GM19468 (cell line): ENCODE measurements around the gene IL10.

Experiments
- ATAC-seq: cut with Tn5 transposase; IDR thresholded peaks from one replicate; pipeline ENCODE4 v1.9.1; 2021; ENCODE audit warnings: mild to moderate bottlenecking, moderate library complexity, moderate number of reproducible peaks; ENCODE audit not compliant: unreplicated experiment; ENCODE audit errors: extremely low read depth

Gene IL10

DNA sequence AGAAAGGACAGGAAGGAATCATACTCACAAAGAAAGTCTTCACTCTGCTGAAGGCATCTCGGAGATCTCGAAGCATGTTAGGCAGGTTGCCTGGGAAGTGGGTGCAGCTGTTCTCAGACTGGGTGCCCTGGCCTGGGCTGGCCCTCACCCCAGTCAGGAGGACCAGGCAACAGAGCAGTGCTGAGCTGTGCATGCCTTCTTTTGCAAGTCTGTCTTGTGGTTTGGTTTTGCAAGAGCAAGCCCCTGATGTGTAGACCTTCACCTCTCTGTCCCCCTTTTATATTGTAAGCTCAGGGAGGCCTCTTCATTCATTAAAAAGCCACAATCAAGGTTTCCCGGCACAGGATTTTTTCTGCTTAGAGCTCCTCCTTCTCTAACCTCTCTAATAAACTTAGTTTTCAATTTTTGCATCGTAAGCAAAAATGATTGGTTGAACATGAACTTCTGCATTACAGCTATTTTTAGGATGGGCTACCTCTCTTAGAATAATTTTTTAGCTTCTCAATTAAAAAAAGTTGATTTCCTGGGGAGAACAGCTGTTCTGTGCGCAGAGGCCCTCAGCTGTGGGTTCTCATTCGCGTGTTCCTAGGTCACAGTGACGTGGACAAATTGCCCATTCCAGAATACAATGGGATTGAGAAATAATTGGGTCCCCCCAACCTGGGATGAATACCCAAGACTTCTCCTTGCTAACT is at the start of gene IL10:
Gene IL10, minus strand, starts transcription at position 252 of the 695 bp plus-strand sequence. Its CDS starts 59 bp downstream, at position 193.
- ATAC-seq, result no peak

DNA sequence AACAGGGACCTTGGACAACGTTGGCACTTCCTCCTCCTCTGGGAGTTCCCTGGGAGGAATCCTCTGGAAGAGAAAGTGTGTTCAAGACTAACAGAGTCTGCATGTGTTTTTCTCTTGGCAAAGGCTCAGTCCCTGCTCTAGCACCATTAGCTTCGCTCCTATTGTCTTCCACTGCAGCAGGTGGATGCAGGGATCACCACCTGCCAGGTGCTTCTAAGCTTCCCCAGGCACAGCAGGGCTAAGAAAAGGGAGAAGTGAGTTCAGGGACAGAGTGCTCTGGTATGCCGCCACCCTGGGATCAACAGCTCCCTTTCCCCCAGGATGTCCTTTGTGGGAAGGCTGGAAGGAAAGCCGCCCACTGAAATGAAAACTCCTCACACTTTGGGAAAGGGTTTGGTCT is 49.2 kb upstream of the IL10 start:
- no peak for ATAC-seq

DNA sequence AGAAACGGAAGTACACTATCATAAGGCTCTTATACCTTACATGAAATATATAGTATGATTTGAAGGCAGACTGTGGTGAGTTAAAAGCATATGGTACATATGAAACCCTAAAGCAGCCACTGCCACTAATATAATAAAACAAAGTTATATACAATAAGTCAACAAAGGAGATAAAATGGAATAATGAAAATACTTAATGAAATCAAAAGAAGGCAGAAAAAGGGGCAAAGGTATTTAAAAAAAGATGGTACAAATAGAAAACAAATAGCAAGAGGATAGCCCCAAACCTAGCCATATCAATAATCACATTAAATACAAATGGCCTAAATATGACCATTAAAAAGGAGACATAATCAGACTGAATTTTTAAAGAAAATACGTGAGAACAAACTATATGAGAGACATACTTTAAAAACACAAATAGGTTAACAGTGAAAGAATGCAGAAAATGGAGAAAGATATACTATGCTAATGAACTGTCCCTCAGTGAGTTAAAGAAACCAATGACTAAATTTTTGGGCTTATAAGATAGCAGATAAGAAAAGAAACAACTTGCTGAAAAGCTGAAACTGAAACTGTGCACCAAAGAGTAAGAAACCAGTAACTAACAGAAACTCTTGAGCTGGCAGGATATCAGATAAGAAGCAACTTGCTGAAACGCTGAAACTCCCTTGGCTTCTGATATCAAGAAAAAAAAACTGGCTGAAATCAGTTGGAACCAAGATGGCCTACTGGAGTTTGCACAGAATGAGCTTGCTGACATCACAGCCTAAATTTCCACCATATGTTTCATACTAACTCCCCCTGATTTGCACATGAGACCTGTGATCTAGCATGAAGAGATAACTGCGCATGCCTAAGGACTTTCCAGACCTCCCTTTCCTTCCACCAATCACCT is 44.3 kb upstream of the IL10 start:
- peak; percentile 33 for ATAC-seq

DNA sequence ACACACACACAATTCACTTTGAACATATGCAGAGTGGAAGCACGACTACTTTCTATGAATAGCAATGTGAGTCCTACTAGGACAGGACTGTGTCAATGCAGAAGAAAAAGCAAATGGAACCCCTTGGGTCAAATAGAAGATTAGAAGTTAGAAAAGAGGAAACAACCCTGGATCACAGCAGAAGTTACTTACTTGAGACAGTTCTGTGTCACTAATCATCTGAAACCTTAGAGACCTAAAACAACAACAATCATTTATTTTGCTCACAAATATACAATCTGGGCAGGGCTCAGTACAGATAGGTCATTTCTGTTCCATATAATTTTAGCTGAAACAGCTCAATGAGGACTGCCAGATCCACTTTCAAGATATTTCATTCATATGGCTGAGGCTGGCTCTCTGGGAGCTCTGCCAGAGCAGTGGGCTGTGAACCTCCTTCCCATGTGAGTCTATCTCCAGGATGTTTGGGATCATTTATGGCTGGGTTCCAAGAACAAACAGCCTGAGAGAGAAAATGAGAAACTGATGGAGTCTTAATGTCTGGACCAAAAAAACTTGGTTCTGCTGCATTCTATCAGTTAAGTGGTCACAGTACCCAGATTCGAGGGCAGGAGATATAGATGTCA is 42.5 kb upstream of the IL10 start:
- ATAC-seq, result no peak

DNA sequence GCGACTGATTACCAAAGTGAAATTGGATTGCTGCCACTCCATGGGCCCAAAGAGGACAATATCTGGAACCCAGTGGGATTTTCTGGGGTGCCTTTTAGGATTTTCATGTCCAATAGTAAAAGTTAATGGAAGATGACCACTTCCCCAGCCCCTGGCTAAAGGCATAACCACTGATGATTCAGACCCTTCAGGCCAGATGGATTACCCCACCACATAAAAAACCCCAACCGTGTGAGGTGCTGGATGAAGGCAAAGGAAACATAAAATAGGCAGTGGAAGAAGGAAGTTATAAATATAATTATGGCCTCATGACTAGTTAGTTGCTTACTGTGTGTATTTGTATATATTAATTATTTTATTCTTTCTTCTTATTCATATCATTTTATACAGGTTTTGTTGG is 40.2 kb upstream of the IL10 start:
- no peak for ATAC-seq

DNA sequence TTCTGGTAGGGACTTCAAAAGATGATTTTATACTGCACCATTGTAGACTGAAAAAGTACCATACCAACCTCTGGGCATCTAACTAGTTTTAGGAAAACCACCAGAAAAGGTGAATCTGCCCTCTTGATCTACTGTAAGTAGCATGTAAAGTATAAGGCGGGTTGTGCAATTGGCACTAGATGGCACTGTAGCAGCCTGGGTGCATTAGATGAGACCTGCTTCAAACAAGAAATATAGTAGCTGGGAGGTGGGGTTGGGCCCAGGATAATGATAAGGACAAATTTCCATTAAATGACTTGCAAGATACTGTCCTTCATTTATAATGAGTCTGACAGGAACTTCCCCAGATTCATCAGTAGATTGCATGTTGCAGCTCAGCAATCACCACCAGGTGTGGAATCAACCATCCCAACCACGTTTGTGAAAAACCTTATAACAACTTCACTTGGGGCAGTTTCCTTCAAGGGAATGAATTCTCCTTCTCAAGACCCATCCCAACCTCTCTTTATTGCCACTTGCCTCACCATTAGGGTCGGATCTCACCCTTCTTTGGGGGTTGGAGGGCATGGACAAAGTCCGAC is 37.3 kb upstream of the IL10 start:
- ATAC-seq, result no peak

DNA sequence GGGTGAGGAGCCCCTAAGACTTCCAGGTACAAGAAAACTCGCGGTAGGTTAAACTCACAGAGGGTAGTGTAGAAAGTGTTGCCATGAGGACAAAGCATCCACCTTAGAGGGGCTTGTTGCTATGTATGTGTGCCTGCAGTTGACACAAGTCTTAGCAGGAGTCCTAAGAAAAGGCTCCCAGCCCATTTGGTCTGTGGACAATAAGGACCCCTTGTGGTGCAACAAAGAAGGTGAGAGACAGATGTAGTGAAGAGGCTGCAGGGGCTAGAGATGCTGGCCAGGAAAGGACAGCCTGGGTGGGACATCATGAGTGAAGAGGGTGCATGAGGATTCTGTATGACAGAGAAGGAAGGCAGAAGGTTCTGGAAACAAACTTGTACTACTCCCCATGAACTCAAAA is 36.3 kb upstream of the IL10 start:
- no peak for ATAC-seq

DNA sequence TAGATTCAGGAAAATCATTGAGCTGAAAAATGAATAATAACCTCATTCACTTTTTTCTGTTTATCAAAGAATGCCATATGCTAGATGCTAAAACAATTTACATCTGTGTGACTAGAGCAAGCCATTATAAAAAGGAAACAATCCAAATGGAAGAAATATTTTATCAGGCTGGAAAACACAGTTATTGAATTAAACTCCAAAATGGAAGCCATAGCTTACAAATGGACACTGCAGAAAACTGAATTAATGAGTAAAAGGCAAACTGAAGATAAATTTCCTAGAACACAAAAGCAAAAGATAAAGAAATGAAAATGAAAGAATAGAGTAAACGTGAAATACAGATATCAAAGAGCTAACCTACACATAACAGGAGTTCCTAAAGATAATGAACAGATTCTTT is 33.1 kb upstream of the IL10 start:
- no peak for ATAC-seq

DNA sequence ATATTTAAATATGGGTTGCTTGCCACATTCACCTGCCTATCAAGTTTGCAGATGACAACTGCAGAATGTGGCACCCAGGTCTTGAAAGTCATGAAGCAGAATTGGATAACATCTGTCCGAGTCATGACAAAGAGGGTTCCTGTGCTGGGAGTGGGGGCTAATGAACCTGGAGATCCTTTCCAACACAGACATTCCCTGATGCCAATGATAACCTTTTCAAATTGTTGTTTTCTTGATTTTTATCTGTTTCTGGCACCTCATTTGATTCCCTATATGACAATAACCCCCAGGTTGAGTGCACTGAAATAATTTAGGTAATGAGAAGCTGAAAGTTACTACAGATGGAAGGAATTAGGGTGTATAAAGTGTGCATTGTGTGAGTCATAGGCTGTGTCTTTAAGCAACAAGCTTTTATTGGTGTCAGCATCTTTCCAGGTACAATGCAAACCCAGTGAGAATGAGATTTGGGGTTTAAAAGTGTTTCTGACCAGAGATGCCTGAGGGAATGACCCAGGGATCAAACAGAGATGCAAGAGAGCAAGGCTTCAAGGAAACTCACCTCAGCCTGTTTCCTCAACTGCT is 32.0 kb upstream of the IL10 start:
- ATAC-seq, result no peak

DNA sequence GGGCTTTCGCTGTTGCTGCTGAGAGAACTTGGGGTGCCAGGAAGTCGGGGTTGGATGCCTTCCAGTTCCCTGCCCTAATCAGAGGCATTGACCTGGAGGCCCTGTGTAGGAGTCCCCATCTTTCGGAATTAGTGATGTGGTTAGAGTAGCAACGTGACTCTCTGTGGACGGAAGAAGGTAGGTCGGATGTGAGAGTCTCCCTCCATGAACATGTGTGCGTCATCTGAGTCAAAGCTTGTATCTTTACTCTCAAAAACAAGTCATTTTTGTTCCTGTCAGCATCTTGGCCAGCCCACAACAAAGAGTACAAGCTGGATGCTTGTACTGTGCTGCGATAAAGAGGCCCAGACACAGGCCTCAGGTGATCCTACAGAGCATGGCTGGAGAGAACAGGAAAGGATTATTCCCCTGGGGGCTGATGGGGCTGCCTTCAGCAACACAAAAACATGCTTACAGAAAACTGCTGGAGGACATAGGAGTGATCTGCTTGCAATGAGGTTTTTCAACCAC is 31.0 kb upstream of the IL10 start:
- ATAC-seq, result peak; percentile 78

DNA sequence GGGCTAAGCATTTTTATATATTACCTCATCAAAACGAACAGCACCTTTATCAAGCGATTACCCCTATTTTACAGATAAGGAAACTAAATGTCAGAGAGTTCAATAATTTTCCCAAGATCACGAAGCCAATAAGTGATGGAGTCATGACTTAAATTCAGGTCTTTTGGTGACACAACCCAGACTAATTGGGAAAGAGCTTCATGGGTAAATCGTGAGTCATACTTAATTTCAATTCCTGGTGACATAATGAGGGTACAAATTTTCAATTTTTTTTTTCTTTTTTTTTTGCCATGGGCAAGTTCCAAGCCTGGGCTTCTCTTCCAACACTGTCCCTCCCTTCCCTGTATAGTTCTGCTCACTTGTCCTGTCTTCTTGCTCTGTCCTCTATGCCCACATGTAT is 30.1 kb upstream of the IL10 start:
- no peak for ATAC-seq

DNA sequence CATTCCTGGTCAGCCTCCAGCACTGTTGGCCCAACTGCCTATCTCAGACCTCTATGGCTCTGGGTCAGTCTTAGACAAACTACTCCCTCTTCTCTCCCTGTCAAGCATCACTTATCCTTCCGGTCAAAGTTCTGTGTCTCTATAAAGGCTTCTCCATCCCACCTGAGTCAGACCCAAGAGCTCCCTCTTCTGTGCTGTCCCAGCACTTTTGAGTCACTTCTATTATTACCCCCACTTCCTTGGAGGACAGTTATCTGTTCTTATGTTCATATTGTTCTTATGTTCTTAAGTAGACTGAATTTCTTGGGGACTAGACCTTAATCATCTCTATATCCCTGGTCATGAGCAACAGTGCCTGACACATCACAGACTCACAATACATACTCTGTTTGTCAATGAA is 29.2 kb upstream of the IL10 start:
- no peak for ATAC-seq

DNA sequence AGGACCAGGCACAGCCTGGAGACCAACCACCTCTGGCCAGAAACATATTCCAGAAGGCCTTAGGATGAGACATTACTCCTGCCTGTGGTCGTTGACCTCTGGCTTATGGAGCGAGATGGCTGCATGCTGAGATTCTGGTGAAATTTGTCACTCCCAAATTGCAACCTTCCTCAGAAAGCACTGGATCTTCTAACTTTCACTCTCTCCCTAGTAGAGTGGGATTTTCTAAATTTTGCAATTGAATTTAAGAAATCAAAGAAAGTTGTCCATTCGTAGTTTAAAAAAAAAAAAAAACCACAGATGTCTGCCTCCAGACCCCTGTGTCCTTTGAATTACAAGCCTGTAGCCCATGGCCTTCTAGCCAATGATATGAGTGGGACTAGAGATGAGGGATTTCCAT is 28.6 kb upstream of the IL10 start:
- no peak for ATAC-seq

DNA sequence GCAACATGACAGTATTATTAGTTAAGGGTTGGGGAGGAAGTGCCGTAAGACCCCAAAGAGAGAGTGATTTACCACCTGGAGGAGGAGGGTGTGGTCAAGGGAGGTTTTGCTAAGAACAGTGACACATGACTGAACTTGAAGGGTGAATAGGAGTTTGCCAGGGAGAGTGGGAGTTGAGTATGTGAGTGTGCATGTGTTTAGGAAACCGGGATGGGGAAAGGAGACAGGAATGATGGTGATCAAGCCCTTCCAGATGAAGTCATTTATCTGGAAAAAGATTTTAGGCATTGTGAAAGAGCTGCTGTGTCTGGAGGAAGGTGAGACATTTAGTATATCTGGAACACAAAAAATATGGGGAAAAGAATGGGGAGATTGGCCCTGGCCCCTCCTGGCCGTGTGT is 28.1 kb upstream of the IL10 start:
- no peak for ATAC-seq

DNA sequence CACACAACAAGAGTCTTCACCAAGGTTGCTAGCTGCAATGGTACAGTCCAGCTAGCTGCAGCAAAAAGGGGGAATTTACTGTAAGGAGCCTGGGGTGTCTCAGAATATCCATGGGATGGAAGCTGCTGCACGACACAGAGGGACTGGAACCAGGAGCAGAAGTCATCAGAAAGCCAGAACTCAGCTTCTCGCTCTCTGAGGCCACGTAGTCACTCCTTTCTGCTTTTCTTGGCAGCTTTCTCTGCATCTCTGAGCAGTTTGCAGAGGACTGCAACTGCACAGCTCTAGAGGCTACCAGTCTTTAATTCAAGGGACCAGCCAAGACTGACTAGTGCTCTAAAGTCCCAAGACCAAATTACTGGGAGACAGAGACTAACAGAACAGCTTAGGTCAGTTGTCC is 27.0 kb upstream of the IL10 start:
- ATAC-seq, result no peak

DNA sequence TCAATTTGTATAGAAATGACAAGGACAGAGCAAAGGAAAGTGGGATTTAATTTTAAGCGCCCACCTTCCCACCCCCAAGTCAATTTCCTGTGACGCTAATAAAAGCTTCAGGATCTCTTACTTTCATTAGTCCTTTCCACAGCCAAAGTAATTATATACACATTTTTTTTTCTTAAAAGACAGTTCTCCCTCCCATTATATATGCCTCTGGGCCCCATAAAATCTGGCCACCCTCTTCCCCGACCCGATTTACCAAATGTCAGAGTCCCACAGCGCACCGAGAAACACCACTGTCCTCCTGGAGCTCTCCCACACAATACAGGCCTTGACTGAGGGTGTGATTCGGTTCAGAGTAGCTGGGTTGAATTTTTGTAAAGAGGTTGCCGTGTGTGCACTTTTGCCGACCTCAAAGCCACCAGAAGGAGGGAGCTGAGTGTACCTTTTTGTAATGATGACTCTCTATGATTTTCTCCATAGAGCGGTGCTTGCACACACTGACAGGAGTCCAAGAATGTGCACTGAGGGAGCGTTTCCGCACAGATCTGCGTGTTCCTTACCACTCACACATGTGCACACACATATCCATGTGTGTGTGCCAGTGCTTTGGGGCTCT is 26.2 kb upstream of the IL10 start:
- no peak for ATAC-seq

DNA sequence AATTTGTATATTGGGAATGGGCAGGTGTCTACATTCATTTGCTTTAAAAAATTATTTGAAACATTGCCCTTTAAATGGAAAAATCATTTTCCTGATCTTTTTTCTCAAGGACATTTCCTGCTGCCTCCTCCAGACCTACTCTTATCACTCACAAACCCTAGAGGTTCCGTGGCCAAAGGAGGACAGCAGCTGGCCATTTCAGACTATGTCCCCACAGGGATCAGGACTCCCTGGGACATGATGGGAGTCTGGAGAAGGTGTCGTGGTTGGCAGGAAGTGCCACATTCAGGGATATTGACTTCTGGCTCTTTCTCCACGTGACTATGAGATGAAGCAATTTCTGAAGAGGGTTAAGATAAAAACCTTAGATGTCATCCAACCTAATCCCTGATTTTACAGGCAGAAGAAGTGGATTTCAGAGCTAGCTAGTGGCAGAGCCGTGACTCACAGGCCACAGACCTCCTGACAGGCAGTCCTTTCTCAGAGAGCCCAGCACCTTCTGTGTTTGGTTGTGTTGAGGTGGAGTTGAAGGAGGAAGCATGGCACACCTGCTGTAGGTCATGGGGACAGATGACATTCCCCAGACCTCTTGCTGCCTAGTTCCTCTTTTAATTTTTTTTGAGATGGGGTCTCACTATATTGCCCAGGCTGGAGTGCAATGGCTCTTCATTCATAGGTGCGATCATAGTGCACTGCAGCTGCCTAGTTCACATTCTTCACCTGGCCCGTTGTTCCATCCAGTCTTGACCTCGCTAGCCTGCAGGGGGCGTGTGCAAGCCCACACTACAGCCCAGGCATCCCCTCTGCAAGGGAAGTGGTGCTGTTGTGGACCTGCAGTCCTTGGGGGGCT is 25.5 kb upstream of the IL10 start:
- no peak for ATAC-seq

DNA sequence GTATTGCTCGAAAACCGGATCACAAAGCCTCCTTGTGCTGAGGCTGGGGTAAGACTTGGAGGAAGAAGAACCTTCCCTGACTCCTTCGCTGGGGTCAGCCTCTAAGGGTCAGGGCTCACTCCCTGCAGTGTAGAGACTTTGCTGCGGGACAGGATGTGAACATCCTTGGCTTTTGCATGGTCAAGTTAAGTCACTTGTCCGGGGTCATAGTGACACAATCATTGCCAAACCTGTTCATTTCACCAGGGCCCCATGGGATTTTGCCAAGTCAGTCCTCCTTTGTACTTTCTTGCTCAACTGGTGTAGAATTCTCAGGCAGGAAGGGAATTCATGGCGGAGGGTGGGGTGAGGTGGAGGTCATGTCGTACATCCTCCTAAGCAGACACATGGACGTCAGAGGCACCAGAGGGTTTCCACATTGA is 24.7 kb upstream of the IL10 start:
- ATAC-seq, result no peak

DNA sequence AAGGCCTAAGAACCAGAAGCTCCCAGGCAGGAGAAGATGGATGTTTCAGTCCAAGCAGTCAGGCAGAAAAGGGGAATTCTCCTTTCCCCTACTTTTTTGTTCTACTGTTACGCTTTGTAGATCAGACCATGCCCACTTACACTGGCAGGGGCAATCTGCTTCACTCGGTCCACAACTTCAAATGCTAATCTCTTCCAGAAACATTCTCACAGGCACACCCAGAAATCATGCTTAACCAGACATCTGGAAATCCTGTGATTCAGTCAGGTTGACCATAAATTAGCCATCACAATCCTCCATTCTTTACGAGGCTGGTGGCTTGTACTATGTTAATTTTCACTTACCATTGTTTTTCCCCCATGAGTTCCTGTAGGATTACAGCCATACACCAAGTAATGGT is 23.8 kb upstream of the IL10 start:
- no peak for ATAC-seq
